ENCODE results near the gene TUBAL3. TPM values are rescaled to one million over a fixed set of nuclear protein-coding genes. Genes with fewer than 3 reads are reported as not detected.

The TUBAL3 gene
- total and polyA plus RNA-seq, 9 of the 15 experiments (the other 6 are each of a cell fraction or from before 2014, with no cell fraction given), result 5.5 to 10.1 (median 6.9) TPM

DNA sequence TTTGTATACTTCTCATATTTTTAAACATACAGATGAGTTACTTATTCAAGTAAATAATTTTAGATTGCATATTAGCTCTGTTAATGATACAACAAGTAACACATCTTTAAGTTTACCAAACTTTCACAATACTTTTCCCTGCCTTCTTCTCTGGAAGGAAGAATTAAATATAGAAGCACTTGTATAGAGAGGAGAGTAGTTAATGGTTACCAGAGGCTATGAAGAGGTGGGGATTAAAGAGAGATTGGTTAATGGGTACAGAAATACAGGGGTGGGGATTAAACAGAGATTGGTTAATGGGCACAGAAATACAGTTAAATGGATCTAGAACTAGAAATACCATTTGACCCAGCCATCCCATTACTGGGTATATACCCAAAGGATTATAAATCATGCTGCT is 59.9 kb downstream of the TUBAL3 start:
- TF ChIP-seq TSC22D4 (tag; IDR thresholded peaks at IDR 0.05) (no peak), CREBBP (IDR thresholded peaks at IDR 0.05; ENCODE audit: low read depth, low read length) (no peak), ZNF436 (CRISPR knock-in tag; IDR thresholded peaks at IDR 0.05) (no peak), DMBX1 (CRISPR knock-in tag; IDR thresholded peaks at IDR 0.05; ENCODE audit: borderline replicate concordance) (no peak), KLF6 (CRISPR knock-in tag; IDR thresholded peaks at IDR 0.05; ENCODE audit: borderline replicate concordance) (no peak), ZBTB1 (CRISPR knock-in tag; IDR thresholded peaks at IDR 0.05; ENCODE audit: borderline replicate concordance, low read depth) (no peak), ZNF764 (CRISPR knock-in tag; IDR thresholded peaks at IDR 0.05; ENCODE audit: low read depth) (no peak), POLR3A (IDR thresholded peaks at IDR 0.05; ENCODE audit: borderline replicate concordance, extremely low read depth, insufficient read depth, insufficient read length) (no peak), ZBTB7A (IDR thresholded peaks at IDR 0.05; ENCODE audit: borderline replicate concordance, control insufficient read depth, low read depth, low read length) (no peak), RB1 (IDR thresholded peaks at IDR 0.05; ENCODE audit: low read depth) (no peak), ETV5 (CRISPR knock-in tag; IDR thresholded peaks at IDR 0.05; ENCODE audit: low read depth) (no peak), ZC3H11A (IDR thresholded peaks at IDR 0.05; ENCODE audit: low read depth, low read length) (no peak), ZSCAN32 (CRISPR knock-in tag; IDR thresholded peaks at IDR 0.05) (no peak), BRD9 (IDR thresholded peaks at IDR 0.05; ENCODE audit: low read depth, partially characterized antibody) (no peak)
- TF ChIP-seq, protein P1, sequence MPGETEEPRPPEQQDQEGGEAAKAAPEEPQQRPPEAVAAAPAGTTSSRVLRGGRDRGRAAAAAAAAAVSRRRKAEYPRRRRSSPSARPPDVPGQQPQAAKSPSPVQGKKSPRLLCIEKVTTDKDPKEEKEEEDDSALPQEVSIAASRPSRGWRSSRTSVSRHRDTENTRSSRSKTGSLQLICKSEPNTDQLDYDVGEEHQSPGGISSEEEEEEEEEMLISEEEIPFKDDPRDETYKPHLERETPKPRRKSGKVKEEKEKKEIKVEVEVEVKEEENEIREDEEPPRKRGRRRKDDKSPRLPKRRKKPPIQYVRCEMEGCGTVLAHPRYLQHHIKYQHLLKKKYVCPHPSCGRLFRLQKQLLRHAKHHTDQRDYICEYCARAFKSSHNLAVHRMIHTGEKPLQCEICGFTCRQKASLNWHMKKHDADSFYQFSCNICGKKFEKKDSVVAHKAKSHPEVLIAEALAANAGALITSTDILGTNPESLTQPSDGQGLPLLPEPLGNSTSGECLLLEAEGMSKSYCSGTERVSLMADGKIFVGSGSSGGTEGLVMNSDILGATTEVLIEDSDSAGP (CRISPR knock-in tag; IDR thresholded peaks at IDR 0.05), result no peak
- TF ChIP-seq, protein P2, sequence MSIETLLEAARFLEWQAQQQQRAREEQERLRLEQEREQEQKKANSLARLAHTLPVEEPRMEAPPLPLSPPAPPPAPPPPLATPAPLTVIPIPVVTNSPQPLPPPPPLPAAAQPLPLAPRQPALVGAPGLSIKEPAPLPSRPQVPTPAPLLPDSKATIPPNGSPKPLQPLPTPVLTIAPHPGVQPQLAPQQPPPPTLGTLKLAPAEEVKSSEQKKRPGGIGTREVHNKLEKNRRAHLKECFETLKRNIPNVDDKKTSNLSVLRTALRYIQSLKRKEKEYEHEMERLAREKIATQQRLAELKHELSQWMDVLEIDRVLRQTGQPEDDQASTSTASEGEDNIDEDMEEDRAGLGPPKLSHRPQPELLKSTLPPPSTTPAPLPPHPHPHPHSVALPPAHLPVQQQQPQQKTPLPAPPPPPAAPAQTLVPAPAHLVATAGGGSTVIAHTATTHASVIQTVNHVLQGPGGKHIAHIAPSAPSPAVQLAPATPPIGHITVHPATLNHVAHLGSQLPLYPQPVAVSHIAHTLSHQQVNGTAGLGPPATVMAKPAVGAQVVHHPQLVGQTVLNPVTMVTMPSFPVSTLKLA (conservative IDR thresholded peaks at IDR 0.05), result no peak
- TF ChIP-seq, protein P3, sequence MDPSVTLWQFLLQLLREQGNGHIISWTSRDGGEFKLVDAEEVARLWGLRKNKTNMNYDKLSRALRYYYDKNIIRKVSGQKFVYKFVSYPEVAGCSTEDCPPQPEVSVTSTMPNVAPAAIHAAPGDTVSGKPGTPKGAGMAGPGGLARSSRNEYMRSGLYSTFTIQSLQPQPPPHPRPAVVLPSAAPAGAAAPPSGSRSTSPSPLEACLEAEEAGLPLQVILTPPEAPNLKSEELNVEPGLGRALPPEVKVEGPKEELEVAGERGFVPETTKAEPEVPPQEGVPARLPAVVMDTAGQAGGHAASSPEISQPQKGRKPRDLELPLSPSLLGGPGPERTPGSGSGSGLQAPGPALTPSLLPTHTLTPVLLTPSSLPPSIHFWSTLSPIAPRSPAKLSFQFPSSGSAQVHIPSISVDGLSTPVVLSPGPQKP (CRISPR knock-in tag; IDR thresholded peaks at IDR 0.05), result no peak
- TF ChIP-seq, protein P4, sequence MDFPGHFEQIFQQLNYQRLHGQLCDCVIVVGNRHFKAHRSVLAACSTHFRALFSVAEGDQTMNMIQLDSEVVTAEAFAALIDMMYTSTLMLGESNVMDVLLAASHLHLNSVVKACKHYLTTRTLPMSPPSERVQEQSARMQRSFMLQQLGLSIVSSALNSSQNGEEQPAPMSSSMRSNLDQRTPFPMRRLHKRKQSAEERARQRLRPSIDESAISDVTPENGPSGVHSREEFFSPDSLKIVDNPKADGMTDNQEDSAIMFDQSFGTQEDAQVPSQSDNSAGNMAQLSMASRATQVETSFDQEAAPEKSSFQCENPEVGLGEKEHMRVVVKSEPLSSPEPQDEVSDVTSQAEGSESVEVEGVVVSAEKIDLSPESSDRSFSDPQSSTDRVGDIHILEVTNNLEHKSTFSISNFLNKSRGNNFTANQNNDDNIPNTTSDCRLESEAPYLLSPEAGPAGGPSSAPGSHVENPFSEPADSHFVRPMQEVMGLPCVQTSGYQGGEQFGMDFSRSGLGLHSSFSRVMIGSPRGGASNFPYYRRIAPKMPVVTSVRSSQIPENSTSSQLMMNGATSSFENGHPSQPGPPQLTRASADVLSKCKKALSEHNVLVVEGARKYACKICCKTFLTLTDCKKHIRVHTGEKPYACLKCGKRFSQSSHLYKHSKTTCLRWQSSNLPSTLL (IDR thresholded peaks at IDR 0.05), result no peak
- no peaks in the 10 kb centered on the region for H3K9me3 ChIP-seq (replicated peaks; ENCODE audit: control insufficient read depth, insufficient read depth, low read depth, low read length)
- in situ Hi-C loops (cut with MboI) (no loop called here), intact Hi-C loops (cut with micrococcal nuclease) (no loop called here)
- ChIA-PET POLR2A (no interaction called here), CTCF (ENCODE audit: low intra/inter-chr PET ratio) (no interaction called here)
- DNase-seq (ENCODE audit: extremely low read depth in 1 of 4, low spot score in 3 of 4) (no peak), FAIRE-seq (no peak), ATAC-seq (no peak)
- BruUV-seq (replicated peaks), result no TSS peak
- H3K27ac ChIP-seq (ENCODE audit: extremely low read depth, low read depth, low read length), result no peak overlapping the region
- no peaks in the 10 kb centered on the region for H3K9me1 ChIP-seq (ENCODE audit: control insufficient read depth, insufficient read depth, low read length)
- no peak overlapping the region for H2AFZ ChIP-seq (ENCODE audit: low read depth, low read length)
- no peak overlapping the region for H3K4me3 ChIP-seq
- no peaks in the 10 kb centered on the region for H3K4me1 ChIP-seq (replicated peaks in 1 of 2; ENCODE audit: control insufficient read depth in 2 of 2, insufficient read depth in 2 of 2, low read length in 2 of 2)
- no peaks in the 10 kb centered on the region for H4K20me1 ChIP-seq (replicated peaks; ENCODE audit: control insufficient read depth, insufficient read depth, low read length)
- no peaks in the 10 kb centered on the region for H3K36me3 ChIP-seq (ENCODE audit: control insufficient read depth, insufficient read depth, low read length)
- H3K27me3 ChIP-seq (ENCODE audit: control insufficient read depth in 2 of 2, insufficient read depth in 2 of 2, low read length in 2 of 2), result peaks cover 0 to 7% of the 10 kb centered on the region in 2 experiments; a peak in 1 of 5 replicates
- no peak overlapping the region for H3K9ac ChIP-seq (ENCODE audit: insufficient read depth in 1 of 2, low read depth in 2 of 2, low read length in 2 of 2)
- H3K79me2 ChIP-seq (ENCODE audit: control insufficient read depth, insufficient read depth, low read length), result no peaks in the 10 kb centered on the region
- H3K4me2 ChIP-seq (ENCODE audit: insufficient read depth, low read length), result no peak overlapping the region

Measured in K562 (cell line).